NCI-H748 (cell line): Measurements from ENCODE around the gene DDO.

Source experiments
- DNase-seq: peaks from one replicate; lab custom pipeline; 2025; ENCODE audit not compliant: unreplicated experiment; lab: John Stamatoyannopoulos, UW

Gene DDO

GRCh38 chr6:110415086-110415916, at the start of gene DDO:
TSS of gene DDO (minus strand) at chr6:110415575. CDS start at chr6:110413462, 2,113 bp downstream.
- DNase-seq: no peak

GRCh38 chr6:110462884-110463481, 47.6 kb upstream of the DDO start:
- no peak for DNase-seq

- DNase-seq: no peak
Measured at GRCh38 chr6:110461376-110461775, 46.0 kb upstream of the DDO start.

GRCh38 chr6:110459137-110459536, 43.8 kb upstream of the DDO start:
- DNase-seq: no peak

- no peak for DNase-seq
Measured at GRCh38 chr6:110458476-110458875, 43.1 kb upstream of the DDO start.

GRCh38 chr6:110457567-110458175, 42.3 kb upstream of the DDO start:
- peak; percentile 59 for DNase-seq

- no peak for DNase-seq
Measured at GRCh38 chr6:110456694-110457093, 41.3 kb upstream of the DDO start.

- no peak for DNase-seq
Measured at GRCh38 chr6:110449541-110449895, 34.1 kb upstream of the DDO start.

GRCh38 chr6:110448846-110449540, 33.6 kb upstream of the DDO start:
- no peak for DNase-seq

GRCh38 chr6:110447761-110448160, 32.4 kb upstream of the DDO start:
- DNase-seq: no peak

GRCh38 chr6:110446405-110446804, 31.0 kb upstream of the DDO start:
- DNase-seq: peak; percentile 9

- no peak for DNase-seq
Measured at GRCh38 chr6:110440026-110440425, 24.7 kb upstream of the DDO start.

- no peak for DNase-seq
Measured at GRCh38 chr6:110439356-110439755, 24.0 kb upstream of the DDO start.

- no peak for DNase-seq
Measured at GRCh38 chr6:110434961-110435602, 19.7 kb upstream of the DDO start.

- DNase-seq: no peak
Measured at GRCh38 chr6:110432285-110432900, 17.0 kb upstream of the DDO start.

GRCh38 chr6:110430741-110431140, 15.4 kb upstream of the DDO start:
- no peak for DNase-seq

- DNase-seq: peak; percentile 39
Measured at GRCh38 chr6:110430236-110430635, 14.9 kb upstream of the DDO start.

GRCh38 chr6:110428153-110428552, 12.8 kb upstream of the DDO start:
- no peak for DNase-seq

- DNase-seq: no peak
Measured at GRCh38 chr6:110425816-110426215, 10.4 kb upstream of the DDO start.

- DNase-seq: no peak
Measured at GRCh38 chr6:110422444-110422822, 7.1 kb upstream of the DDO start.
